ENCODE results near the gene MTR. TPM values are rescaled to one million over a fixed set of nuclear protein-coding genes. Genes with fewer than 3 reads are reported as not detected.
A peak's percentile ranks its signal among the peaks of the same experiment; 100 is the strongest.

The MTR gene
- total and polyA plus RNA-seq, 2 experiments from 2014 or later = 23.9 to 61.7 TPM

- no peaks in the 10 kb centered on the region for H3K27me3 ChIP-seq
- peak; percentile 38 to 71 for DNase-seq (ENCODE audit: low read depth in 1 of 2, low spot score in 1 of 2)
- TF ChIP-seq CTCF (IDR thresholded peaks at IDR 0.05; ENCODE audit: low read depth, low read length) = peak; percentile 65
- H3K9me3 ChIP-seq (ENCODE audit: low read depth) = no peaks in the 10 kb centered on the region
- H3K4me3 ChIP-seq = no peak overlapping the region
- H3K27ac ChIP-seq = no peak overlapping the region
- no peaks in the 10 kb centered on the region for H3K36me3 ChIP-seq
- peaks cover 21% of the 10 kb centered on the region for H3K4me1 ChIP-seq (ENCODE audit: low read depth)
These were observed 20.2 kb upstream of the MTR start for GRCh38 chr1:236774926-236775325.

- Histone ChIP-seq H3K27me3 (no peaks in the 10 kb centered on the region), H3K36me3 (no peaks in the 10 kb centered on the region), H3K27ac (no peak overlapping the region), H3K4me1 (ENCODE audit: low read depth) (peaks cover 12% of the 10 kb centered on the region), H3K4me3 (no peak overlapping the region), H3K9me3 (ENCODE audit: low read depth) (no peaks in the 10 kb centered on the region)
- no peak for DNase-seq (ENCODE audit: low read depth in 1 of 2, low spot score in 1 of 2)
- no peak for TF ChIP-seq CTCF (IDR thresholded peaks at IDR 0.05; ENCODE audit: low read depth, low read length)
These were observed 15.8 kb upstream of the MTR start for GRCh38 chr1:236779312-236779711.

GRCh38 chr1:236785477-236785876, 9.6 kb upstream of the MTR start:
- no peaks in the 10 kb centered on the region for H3K4me1 ChIP-seq (ENCODE audit: low read depth)
- no peaks in the 10 kb centered on the region for H3K36me3 ChIP-seq
- H3K4me3 ChIP-seq = no peak overlapping the region
- no peak overlapping the region for H3K27ac ChIP-seq
- no peaks in the 10 kb centered on the region for H3K9me3 ChIP-seq (ENCODE audit: low read depth)
- DNase-seq (ENCODE audit: low read depth in 1 of 2, low spot score in 1 of 2) = no peak
- TF ChIP-seq CTCF (IDR thresholded peaks at IDR 0.05; ENCODE audit: low read depth, low read length) = no peak
- no peaks in the 10 kb centered on the region for H3K27me3 ChIP-seq

GRCh38 chr1:236786453-236786852, 8.6 kb upstream of the MTR start:
- Histone ChIP-seq H3K4me3 (no peak overlapping the region), H3K27me3 (no peaks in the 10 kb centered on the region), H3K4me1 (ENCODE audit: low read depth) (no peaks in the 10 kb centered on the region), H3K27ac (no peak overlapping the region), H3K36me3 (no peaks in the 10 kb centered on the region), H3K9me3 (ENCODE audit: low read depth) (no peaks in the 10 kb centered on the region)
- no peak for TF ChIP-seq CTCF (IDR thresholded peaks at IDR 0.05; ENCODE audit: low read depth, low read length)
- DNase-seq (ENCODE audit: low read depth in 1 of 2, low spot score in 1 of 2) = no peak

- no peak for DNase-seq (ENCODE audit: low read depth in 1 of 2, low spot score in 1 of 2)
- peak overlapping the region; percentile 32 for H3K27ac ChIP-seq
- no peaks in the 10 kb centered on the region for H3K9me3 ChIP-seq (ENCODE audit: low read depth)
- no peaks in the 10 kb centered on the region for H3K27me3 ChIP-seq
- TF ChIP-seq CTCF (IDR thresholded peaks at IDR 0.05; ENCODE audit: low read depth, low read length) = no peak
- no peaks in the 10 kb centered on the region for H3K36me3 ChIP-seq
- peak overlapping the region; percentile 93 for H3K4me3 ChIP-seq
- peaks cover 26% of the 10 kb centered on the region for H3K4me1 ChIP-seq (ENCODE audit: low read depth)
These were observed 482 bp upstream of the MTR start for GRCh38 chr1:236794585-236795034.
